Activated CD4-positive, alpha-beta T cell treated with anti-CD3 and anti-CD28 coated beads for 24 hours (primary cell): ENCODE results near the gene CENPU.
A peak's percentile ranks its signal among the peaks of the same experiment; 100 is the strongest.
"Not testable (repeated sequence)": the region's sequence is repeated elsewhere in the genome, so short reads cannot be mapped to it uniquely, and the experiment has no call there.

Source experiments
- DNase-seq, 2 donors: peaks; one replicate each; pipeline ENCODE4 v3.0.0-alpha.2; 2020; ENCODE audit warnings: low read depth in 2 of 2

The CENPU gene

DNA sequence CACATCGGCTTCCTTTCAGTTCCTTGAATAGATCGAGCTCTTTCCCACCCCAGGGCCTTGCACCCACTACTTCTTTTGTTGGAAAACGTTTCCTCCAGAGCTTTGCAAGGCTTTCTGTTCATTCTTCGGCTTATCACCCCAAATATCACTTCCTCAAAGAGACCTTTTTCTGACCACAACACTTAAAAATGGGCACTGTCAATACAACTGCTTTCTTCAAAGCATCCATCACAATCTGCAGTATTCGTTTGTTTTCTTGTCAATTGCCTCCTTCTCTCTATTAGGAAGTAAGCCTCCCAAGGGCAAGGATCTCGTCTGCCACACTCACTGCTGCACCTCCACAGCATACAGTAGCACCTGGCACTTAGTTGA is 17.7 kb upstream of the CENPU start:
- DNase-seq, result no peak

DNA sequence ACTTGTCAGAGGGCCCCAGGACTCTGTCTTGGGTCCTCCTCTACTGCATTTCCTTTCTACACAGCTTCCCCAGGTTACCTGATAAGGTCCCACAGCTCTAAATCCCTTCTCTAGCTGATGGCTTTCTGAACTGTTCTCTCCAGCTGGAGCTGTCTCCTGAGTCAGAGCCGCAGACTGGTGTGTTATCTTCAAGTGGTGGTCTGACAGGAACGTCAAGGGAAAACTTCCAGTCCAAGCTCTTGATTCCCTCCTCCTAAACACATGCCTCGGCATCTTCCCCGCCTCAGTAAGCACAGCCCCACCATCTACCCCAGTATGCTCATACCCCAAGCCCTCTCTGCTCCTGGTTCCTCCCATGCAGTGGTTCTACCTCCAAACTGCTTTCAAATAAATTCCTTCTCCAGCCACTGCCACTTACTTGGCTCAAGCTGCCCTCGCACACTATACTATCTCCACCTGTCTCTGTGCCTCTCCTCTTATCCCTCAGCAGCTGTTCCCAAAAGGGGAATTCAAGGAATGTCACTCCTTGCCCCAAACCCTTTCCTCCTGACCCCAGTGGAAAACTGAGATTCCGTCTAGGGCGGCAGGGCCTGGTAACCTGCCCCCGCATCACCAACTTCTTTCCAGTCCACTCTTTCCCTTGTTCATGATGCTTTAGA is 17.2 kb upstream of the CENPU start:
- DNase-seq, result no peak

DNA sequence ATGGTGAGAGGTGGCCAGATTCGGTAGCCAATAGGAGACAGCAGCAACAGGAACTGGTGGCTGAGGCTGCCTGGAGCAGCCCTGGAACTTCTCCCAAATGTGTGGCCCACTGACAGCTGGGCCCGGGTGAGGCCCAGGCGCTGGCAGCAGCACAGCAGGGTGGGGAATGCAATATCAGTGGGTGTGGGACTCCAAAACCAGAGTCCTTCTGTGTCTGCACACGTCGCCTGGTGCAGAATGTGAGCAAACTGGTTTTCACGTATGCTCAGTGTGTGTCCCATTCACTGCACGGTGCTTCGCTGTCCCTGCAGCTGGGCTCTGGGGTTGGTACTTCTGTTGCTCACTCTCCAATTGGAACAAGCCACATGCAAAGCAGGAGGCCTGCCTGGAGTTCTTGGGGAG is 14.4 kb upstream of the CENPU start:
- DNase-seq, result no peak

DNA sequence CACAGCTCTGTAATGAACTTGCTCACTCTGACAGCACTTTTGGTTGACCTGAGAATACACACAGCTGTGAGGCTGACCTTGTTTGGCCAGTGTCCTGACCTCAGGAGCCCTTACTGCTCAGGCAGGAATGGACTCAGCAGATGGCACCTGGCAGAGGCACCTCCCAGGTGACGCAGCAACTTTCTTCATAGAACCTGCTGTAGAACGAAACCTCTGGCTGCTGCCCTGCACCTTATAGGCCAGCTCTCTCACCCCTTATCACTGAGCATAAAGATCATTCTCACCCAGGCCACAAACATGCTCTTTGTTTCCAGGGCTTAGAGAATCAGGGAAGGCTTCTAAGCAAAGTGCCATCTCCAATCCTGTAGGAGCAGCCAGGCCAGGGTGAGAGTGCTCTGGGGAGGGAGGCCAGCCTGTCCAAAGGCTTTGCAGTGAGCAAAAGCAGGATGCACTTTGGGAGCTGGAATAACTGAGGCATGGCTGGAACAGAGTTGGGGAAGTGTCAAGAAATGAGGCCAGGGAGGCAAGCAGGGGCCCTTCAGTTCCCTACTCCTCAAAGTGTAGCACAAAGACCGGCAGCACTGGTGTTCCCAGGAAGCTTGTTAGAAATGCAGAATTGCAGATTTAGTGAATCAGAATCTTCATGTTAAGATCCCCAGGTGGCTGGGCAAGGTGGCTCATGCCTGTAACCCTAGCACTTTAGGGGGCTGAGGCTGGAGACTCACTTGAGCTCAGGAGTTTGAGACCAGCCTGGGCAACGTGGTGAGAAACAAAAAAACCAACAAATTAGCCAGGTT is 13.3 kb upstream of the CENPU start:
- DNase-seq, result no peak

DNA sequence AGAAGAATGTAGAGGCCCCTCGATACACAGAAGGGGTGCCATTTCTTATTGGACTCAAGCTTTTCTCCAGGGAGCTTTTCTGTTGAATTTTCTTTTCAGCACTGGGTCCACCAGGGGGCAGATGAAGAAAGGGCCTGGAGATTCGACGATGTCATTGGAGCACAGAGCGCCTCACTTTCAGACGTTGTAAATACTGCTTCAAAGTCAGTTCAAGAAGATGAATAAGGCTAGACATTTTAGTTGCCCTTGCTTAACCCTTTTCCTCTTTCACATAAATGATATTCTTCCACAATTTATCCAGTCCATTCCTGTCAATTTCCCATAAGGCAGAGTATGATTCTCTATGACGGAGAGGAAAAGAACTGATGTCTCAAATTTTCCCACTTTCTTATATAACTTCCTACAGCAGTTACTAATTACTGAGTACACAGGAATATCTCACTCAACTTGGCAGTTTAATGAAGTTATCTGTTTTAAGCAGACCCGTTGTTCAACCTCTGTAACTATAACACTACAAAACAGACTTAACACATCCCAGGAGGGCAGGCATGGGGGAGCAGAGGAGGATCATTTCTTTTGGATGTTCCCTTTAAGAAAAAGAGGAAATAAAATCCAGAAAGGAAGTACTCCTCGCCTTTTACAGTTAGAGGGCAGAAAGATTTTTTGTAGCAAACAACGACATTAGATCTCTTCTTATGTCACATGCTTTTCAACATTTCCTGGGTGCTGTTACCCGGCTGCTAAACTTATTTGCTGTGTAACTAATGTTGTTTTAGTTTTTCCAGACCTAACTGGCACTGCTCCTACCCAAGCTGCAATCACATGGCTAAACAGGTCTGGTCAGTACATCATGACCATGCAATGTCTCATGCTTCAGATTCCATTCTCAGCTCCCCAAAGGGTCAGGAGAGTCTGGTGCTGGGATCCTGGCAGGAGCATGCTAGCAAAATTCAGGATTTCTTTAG is 12.2 kb upstream of the CENPU start:
- peak; percentile 57 for DNase-seq

DNA sequence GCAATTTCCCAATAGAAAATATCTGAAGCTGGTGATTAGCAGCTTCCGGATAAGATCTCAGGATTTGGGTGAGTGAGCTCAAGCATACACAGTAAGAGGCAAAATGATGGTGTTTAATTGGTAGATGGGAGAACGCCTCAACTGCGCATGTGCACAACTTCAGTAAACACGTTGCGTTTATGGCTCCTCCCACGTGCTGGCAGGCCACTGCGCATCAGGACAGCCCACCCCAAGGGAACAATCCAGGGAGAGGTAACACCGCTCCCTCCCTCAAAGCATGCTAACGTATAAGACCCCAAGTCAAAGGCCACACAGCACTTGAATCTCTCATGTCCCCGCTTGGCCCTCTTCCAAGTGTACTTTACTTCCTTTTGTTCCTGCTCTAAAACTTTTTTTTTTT is 10.3 kb upstream of the CENPU start:
- no peak for DNase-seq

DNA sequence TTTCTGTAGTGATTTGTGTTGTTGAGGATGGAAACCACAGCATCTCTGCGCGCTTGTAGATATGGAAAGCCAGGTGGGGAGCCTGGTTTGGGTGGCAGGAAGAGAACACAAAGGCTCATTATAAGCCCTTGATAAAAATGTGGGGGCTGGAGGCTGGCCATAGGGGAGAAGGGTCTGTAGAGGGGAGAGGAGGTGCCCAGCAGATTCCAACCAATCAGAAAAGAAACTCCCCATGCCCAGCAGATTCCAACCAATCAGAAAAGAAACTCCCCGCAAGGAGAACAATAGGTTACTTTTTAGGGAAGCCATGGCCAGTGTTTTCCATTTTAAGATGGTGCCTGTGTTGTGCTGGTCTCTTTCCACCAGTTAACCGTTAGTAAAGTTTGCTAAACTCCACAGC is 9.8 kb upstream of the CENPU start:
- DNase-seq, result no peak

DNA sequence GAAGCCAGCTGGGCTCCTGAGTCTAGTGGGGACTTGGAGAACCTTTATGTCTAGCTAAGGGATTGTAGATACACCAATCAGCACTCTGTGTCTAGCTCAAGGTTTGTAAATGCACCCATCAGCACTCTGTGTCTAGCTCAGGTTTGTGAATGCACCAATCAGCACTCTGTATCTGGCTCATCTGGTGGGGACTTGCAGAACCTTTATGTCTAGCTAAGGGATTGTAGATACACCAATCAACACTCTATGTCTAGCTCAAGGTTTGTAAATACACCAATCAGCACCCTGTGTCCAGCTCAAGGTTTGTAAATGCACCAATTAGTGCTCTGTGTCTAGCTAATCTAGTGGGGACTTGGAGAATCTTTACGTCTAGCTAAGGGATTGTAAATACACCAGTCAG is 7.8 kb upstream of the CENPU start:
- DNase-seq, result not testable (repeated sequence)

DNA sequence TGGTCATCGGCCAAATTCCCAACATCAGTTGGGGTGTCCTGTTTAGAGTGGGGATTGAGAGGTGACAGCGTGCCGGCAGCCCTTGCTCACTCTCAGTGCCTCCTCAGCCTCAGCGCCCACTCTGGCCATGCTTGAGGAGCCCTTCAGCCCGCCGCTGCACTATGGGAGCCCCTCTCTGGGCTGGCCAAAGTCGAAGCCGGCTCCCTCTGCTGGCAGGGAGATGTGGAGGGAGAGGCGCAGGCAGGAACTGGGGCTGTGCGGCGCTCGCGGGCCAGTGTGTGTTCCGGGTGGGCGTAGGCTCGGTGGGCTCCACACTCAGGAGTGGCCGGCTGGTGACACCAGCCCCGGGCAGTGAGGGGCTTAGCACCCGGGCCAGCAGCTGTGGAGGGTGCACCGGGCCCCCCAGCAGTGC is 7.1 kb upstream of the CENPU start:
- no peak for DNase-seq

DNA sequence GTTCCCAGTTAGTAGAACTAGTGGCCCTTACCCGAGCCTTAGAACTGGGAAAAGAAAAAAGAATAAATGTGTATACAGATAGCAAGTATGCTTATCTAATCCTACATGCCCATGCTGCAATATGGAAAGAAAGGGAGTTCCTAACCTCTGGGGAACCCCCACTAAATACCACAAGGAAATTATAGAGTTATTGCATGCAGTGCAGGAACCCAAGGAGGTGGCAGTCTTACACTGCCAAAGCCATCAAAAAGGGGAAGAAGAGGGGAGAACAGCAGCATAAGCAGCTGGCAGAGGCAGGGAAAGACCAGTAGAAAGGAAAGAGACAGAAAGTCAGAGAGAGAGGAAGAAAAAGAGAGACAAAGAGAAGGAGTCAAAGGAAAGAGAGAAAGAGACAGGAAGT is 5.7 kb upstream of the CENPU start:
- DNase-seq, result not testable (repeated sequence)

DNA sequence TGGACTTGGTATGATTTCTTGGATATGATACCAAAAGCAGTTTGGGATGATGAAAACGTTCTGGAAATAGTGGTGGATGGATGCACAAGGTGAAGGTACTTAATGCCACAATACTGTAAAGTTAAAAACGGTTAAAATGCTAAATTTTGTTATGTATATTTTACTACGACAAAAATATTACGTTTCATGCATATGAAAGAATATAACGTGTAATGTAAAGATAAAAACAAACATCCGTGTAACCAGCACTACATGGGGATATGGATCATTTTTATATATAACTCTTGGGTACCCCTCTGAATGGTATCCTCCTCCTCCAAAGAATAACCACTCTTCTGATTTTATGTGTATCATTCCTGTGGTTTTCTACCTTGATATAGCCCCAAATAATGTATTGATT is 862 bp upstream of the CENPU start:
- no peak for DNase-seq

DNA sequence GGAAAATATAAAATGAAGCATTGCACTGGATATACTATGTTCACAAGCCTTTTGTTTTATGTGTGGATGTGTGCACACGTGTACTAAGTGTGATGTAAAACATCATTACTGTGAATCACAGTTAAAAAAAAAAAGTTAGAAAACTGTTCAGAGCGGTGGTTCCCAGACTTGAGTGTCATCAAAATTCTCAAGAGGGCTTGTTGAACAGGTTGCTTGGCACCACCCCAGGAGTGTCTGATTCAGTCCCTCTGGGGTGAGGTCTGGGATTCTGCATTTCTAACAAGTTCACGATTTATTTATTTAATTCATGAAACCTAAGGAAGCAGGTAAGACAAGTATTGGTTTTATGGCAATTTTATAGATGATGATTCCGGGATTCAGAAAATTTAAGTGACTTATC is 1.8 kb downstream of the CENPU start:
- DNase-seq, result no peak

DNA sequence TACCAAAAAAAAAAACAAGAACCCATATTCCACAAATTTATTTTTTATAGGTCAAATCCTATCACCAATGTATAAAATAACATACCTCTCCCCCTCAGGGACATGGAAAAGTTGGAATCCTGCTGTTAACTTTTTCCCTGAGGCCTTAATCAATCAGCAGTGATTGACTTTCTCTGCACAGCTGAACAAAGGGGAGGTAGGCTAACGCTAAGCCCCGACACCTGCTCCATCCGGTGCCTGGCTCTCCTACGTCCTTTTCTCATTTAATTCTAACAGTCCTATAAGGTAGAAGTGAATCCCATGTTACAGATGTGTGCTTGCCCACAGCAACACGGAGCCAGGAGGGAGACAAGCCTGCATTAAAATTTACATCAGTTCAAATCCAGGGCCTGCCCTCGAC is 2.8 kb downstream of the CENPU start:
- no peak for DNase-seq

DNA sequence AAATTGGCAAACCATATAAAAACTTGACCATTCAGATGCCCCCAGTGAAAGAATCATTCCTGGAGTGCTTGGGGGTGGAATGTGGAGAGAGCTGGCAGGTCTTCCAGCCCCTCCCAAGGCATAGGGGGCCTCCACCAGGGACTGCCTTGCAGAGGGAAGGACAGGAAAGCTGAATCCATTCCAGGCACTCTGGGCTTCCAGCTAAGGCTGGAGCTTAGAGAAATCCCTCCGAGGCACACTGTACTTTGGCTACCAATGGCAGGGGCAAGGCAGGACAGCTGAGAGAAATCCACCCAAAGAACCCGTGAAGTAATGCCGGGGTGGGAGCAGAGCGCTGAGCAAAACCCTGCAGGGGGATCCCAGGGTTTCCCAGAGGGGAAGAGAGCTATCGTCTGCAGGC is 4.0 kb downstream of the CENPU start:
- no peak for DNase-seq

DNA sequence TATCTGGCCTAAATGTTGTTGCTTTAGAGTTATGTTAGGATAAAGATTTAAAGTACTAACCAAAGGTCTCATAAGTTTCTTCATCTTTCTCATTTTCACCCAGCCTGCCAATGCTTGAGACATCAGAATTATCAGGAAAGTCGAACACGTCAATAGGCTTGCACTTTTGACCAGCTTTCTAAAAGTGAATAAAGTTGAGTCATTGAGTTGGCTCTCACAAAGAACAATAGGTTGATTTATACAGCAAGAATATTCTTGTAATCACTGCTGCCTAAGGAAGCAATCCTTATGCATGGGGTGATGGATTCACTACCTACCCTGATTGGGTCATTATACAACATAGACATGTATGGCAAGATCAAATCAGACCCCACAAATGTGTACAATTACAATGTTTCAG is 5.0 kb downstream of the CENPU start:
- DNase-seq, result no peak

DNA sequence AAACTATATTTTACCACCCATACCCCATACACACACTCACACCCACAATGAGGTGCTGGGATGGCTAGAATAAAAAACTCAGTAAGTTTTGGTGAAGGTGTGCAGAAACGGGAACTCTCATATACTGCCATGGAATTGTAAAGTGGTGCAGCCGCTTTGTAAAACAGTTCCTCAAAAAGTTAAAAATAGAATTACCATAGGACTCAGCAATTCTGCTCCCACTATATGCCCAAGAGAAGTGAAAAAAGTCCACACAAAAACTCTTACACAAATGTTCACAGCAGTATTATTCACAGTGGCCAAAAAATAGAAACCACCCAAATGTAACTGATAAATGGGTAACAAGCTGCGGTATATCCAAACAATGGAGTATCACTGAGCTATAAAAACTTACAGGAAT is 6.5 kb downstream of the CENPU start:
- no peak for DNase-seq

DNA sequence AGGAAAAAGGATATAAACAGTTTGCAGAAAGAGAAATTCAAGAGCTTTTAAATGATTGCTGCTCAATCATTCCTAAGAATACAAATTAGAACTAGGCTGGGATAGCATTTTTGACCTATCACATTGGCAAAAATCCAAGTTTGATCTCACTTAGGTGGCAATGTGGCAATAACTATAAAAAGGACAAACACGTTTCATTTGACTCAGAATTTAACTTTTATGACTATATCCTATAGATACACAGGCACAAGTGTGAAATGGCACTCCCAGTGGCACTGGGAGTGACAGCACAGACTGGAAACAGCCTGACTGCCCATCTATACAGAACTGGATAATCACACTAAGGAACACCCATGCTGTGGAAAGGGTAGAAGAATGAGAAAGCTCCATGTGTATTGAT is 11.1 kb downstream of the CENPU start:
- no peak for DNase-seq

DNA sequence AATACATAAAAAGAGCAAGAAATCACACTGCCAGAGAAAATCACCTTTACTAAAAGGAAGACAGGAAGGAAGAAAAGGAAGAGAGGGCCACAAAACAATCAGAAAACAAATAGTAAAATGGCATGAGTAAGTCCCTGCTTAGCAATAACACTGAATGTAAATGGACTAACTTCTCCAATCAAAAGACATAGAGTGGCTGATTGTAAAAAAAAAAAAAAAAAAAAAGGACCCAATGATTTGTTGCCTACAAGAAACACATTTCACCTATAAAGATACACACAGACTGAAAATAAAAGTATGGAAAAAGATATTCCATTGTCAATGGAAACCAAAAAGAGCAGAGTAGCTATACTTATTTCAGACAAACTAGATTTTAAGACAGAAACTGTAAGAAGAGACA is 12.6 kb downstream of the CENPU start:
- no peak for DNase-seq

DNA sequence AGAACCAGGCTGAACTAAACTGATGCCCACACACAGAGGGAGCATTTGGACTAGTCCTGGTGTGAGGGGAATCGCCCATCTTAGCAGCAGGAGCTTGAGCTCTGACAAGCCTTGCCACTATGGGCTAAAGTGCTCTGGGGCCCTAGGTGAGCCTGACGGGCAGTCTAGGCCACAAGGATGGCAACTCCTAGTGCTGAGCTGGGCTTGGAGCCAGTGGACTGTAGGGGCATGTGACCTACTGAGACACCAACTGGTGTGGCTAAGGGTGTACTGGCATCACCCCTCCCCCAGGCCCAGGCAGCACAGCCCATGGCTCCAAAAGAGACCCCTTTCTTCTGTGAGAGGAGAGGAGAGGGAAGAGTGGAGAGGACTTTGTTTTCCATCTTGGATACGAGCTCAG is 14.5 kb downstream of the CENPU start:
- DNase-seq, result no peak

DNA sequence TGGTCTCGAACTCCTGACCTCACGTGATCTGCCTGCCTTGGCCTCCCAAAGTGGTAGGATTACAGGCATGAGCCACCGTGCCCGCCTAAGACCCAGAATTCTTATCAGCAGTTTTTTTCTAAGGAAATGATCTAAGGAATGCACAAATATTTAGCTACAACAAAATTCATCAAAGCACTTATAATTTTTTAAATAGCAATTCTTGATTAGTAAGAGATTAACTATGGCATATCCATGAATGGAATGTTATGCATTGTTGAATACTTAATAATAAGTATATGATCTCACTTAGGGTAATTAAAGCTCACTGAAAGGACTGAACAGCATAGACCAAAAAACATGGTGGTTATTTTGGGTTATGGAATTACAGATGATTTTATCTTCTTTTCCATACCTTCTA is 18.4 kb downstream of the CENPU start:
- DNase-seq, result no peak

DNA sequence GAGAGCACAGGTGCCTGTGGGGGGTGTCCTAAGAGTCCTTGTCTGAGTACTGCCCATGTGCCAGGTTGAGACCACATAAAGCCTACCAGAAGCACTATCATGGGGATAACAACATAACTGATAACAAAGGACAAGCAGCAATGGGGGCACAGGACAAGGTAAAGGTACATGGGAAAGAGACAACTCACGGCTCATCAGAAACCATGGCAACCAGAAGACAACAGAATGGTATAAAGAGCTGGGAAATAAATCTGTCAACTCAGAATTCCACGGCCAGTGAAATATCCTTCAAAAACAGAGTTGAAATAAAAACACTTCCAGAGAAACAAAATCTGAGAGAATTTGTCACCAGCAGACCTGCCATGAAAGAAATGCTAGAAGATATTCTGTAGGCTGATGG is 20.0 kb downstream of the CENPU start:
- DNase-seq, result no peak

DNA sequence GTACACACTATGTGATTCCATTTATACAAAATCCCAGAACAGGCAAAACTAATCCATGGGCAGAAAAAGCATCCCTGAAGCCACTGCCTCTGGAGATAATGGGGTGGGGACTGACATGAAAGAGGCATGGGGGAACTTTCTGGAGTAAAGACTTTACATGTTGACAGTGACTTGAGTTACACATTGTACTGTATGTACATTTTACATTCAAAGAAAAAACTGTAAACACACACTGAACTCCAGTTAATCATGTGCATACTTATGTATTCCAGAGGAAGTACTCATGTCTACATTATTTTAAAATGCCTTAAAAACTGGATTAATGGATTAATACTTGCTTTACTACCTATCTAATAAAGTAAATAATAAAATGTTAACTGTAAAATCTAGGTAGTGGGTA is 21.6 kb downstream of the CENPU start:
- no peak for DNase-seq

DNA sequence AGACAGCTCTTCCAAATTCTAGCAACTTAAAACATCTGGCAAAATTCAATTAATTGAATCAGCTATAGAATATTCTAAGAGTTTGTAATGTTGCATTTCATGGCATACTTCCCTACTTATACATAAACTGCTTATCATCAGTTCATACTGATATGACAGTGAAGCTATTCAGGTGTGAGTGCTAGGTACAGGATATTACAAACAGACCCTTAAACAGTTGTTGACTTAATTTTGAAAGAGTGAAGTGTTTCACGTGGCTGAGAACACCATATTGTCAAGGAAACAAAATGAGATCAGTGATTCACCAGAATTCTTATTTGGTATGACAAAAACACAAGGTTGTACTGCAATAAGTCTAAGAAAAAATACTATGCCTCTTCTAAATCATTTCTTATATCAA is 27.4 kb downstream of the CENPU start:
- no peak for DNase-seq
